ENCODE data around the gene GLT1D1.

Gene GLT1D1

GRCh38 chr12:128856035-128856790, 2.9 kb downstream of the GLT1D1 start:
- DNase-seq (ENCODE audit: low read depth) = no peak

- DNase-seq (ENCODE audit: low read depth) = no peak
Observed at GRCh38 chr12:128856791-128857078, 3.5 kb downstream of the GLT1D1 start.

DNA sequence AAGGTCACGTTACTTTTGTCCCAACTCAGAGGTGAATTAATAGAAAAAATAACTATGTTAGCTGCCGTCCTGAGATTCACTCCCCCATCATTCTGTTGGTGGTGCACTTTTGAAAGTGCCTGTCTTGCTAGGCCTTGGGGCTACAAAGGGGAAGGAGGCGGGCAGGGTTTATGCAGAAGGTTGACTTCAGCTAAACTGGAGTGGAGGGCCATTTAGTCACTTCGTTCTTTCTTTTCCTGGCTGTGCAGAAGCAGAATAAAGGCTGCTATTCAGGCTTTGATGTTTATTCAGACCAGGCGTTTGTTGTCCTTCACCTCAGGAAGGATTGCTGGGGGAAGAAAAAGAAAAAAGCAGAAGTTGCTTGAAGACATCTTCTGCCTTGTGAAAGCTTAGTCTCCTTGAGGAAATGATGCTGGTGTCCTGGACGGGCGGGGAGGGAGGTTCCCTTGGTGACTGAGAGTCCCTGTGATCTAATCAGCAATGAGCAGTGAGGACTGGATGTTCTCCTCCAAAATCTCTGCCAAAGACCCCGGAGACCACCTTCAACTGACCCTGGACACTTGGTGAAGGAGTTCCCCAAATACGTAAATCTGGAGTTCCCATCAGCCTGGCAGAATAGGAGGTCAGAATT, 4.0 kb downstream of the GLT1D1 start:
- DNase-seq (ENCODE audit: low read depth) = no peak

GRCh38 chr12:128859311-128859710, 6.0 kb downstream of the GLT1D1 start:
- no peak for DNase-seq (ENCODE audit: low read depth)

DNA sequence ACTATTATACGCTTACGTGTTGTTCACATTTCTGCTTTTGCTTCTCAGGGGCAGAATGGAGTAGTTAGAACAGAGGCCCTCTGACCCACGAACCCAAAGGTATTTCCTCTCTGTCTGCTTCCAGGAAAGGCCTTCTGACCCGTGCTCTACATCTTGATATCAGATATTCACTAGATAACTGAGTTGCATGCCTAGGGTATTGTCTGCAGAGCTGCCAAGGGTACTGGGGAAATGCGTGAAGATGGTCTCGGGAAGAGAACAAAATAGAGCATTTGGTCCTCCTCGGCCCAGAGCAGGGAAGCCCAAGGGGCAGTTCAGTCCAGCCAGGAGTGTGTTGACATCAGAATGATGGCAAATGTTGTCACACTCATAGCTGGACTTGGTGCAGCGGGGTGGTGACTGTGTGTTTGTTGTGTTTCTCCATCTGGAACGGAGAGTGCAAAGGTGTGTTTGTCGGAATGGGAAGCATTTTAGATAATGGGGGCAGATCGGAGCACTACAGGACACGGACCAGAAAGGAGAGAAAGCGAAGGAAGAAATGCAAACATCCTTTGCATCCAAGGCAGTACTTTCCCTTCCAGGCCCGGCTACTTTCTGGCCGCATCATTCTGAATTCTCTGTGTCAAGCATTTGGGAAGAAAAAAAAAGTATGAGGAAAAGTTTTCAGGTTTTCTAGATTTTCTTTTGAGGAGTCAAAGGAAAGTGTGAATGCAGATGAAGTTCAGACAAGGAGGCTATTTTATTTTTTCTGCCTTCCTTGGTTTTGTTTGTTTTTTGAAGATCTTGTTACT, 8.1 kb downstream of the GLT1D1 start:
- no peak for DNase-seq (ENCODE audit: low read depth)

- DNase-seq (ENCODE audit: low read depth) = no peak
Observed at GRCh38 chr12:128863957-128864356, 10.7 kb downstream of the GLT1D1 start.

- no peak for DNase-seq (ENCODE audit: low read depth)
Observed at GRCh38 chr12:128864516-128865186, 11.4 kb downstream of the GLT1D1 start.

DNA sequence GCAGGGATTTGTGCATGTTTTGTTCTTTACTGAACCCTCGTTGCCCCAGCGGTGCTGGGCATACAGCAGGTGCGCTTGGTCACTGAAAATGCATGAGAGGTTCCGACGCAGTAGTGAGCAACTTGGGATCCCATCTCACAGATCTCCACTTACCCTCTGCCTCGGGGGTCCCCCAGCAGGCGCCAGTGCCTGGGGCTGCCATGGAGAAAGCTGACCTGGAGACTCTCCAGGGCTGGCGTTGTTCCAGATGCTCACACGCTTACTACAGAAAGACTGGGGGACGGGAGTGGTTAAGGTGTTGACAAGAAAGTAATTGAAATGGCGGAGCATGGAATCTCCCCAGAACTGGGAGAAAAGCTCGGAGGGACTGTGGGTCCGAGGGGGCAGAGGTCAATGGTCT, 14.2 kb downstream of the GLT1D1 start:
- no peak for DNase-seq (ENCODE audit: low read depth)

DNA sequence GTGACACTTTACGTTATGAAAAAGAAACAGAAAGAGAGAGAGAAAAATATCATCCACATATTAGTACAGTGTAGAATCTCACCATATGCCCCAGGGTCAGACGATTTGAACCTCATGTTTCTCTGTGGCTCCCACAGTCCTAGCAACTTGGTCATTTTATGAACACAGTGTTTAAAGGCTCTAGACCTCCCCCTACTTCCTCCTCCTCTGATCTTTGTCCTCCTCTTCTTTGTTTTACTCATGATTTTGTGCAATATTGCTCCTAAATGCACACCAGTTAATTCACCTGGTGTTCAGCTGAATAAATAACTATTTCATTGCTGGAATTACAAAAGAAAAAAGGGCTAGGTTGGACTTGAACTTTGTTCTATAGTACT, 18.2 kb downstream of the GLT1D1 start:
- no peak for DNase-seq (ENCODE audit: low read depth)

DNA sequence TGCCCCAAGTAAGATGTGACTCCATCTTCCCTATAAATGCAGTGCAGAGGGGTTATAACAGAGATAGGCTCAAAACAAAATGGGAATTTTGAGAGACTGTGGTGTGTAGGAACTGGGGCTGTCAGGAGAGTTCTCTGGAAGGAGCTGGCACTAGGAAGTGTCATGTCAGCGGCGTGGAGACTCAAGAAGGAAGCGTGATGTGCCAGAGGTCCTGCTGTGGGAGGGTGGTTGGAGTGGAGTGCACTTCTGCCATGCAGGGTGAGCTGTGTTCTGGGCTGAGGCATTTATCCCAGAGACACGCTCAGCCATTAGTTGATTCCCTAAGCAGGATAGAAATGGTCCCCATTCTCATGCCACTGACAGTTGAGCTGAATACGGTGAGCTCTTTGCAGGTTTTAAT, 19.0 kb downstream of the GLT1D1 start:
- DNase-seq (ENCODE audit: low read depth) = no peak

- DNase-seq (ENCODE audit: low read depth) = no peak
Observed at GRCh38 chr12:128876559-128876958, 23.3 kb downstream of the GLT1D1 start.

DNA sequence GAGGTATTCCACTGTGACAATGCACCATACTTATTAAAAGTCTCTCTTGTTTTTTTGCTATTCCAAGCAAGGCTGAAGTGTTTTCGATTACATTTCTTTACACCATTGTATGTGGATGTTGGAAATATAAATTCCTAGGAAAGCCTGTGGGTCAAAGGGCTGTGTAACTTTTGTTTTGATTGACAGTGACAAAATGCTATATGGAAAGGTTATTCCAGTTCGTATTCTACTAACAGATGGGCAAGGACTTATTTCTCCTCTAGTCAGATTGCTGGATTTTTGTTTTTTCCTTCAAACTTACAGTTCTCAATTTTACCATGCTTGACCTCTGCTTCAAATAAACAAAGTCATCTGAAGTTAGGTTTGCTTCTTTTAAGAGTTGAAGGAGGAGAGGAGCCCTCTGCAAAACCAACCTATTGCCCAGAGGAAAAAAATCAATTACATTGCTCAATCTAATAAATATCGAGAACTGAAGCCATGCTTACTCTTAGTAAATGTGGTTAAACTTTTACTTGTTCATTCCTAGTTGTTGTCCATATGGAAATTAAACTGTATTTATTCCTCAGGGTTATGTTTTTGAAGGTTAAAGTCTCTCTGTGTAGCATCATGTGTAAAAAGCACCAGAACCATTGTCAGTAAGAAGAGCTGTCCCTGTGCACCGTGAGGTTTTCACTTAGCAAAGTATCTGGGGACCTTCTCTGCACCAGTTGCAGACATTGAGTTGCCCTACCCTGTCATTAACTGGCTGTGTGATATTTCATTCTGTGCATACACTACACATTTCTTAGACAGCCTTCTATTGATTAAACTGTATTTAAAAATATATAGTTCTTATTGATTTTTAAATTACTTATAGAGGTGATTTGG, 26.9 kb downstream of the GLT1D1 start:
- no peak for DNase-seq (ENCODE audit: low read depth)

DNA sequence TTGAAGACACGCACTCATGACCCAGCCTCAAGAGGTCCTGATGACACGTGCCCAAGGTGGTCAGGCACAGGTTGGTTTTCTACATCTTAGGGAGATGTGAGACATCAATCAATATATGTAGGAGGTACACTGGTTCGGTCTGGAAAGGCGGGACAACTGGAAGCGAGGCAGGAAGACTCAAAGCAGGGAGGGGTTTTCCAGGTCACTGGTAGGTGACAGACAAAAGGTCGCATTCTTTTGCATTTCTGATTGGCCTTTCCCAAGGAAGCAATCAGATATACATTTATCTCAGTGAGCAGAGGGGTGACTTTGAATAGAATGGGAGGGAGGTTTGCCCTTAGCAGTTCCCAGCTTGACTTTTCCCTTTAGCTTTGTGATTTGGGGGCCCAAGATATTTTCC, 38.6 kb downstream of the GLT1D1 start:
- no peak for DNase-seq (ENCODE audit: low read depth)

DNA sequence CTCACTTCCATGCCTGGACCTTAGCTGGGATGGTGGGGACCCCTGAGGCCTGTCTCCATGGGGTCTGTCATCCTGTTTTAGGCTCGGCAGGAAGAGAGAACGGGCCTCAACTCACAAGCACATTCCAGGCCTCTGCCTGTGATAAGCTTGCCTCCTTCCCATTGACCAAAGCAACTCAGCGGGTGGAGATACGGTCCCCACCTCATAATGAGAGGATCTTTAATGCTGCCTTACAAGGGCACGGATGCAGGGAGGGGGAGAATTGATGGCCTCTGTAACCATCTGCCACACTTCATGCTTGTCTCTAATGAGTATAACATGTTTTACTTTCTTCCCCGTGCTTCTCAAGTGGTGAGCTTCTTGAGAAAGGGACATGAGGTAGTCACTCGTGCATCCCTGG, 50.0 kb downstream of the GLT1D1 start:
- DNase-seq (ENCODE audit: low read depth) = no peak

- no peak for DNase-seq (ENCODE audit: low read depth)
Observed at GRCh38 chr12:128905003-128905544, 51.8 kb downstream of the GLT1D1 start.

- DNase-seq (ENCODE audit: low read depth) = no peak
Observed at GRCh38 chr12:128906485-128907137, 53.3 kb downstream of the GLT1D1 start.

- DNase-seq (ENCODE audit: low read depth) = no peak
Observed at GRCh38 chr12:128908254-128908653, 55.0 kb downstream of the GLT1D1 start.

DNA sequence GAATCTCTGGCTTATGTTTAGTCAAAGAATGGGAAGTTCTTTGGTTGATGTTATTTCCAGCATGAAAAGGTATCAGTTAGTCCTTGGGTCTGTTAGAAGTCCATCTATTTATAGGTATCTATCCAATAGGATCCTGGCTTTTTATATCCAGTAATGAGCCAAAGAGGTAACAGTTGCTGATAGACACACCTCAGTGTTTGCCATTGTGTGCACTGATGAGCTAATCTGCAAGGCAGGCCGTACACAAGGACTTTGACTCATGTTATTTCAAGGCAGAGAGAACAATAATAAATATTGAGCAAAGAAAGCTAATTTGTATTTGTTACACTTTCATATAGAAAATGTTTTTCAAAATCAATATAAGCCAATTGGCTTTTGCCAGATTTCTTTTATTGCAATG, 56.4 kb downstream of the GLT1D1 start:
- no peak for DNase-seq (ENCODE audit: low read depth)

GRCh38 chr12:128910629-128911028, 57.4 kb downstream of the GLT1D1 start:
- DNase-seq (ENCODE audit: low read depth) = no peak

DNA sequence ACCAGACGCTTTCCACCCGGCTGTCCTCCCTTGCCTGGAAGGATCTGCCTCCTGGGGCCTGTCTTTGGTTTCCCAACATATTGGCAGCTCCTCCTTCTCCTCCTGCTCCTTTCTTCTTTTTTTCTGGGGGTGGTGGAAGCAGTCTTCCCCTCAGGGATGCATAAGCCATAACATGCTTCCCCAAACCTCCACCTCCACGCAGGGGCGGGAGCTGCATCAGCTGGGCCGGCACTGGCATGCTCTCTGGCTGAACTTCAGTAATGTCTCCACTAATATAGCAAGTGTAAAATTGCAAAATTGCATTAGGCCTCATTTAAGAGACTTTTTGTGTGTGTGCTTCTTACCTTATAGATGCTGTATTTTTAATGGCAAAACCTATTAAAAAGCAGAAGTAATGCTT, 58.6 kb downstream of the GLT1D1 start:
- no peak for DNase-seq (ENCODE audit: low read depth)
